H1 (cell line): ENCODE data around the gene DOK3. TPM values are rescaled to one million over a fixed set of nuclear protein-coding genes. Genes with fewer than 3 reads are reported as not detected.

Experiments
- CTCF ChIA-PET: fragments of 300-600 bp; sonication (Branson Sonifier 250); formaldehyde crosslinking; loops from one replicate; lab custom pipeline; 2021; ENCODE audit not compliant: partially characterized antibody; lab: Charles Lee
- POLR2A ChIA-PET: fragments of 300-600 bp; sonication (Branson Sonifier 250); formaldehyde crosslinking; loops from one replicate; lab custom pipeline; 2021; ENCODE audit warnings: inconsistent platforms; ENCODE audit not compliant: partially characterized antibody; lab: Charles Lee
- DNase-seq, 2 experiments: peaks; one replicate each; pipeline versions ENCODE4 v3.0.0 to v3.0.0-alpha.2; 2010 to 2022; ENCODE audit warnings: low spot score in 2 of 2, low read depth in 1 of 2, mixed read lengths in 1 of 2
- FAIRE-seq: peaks from 2 replicates; lab custom pipeline; 2011; peaks lifted over from hg19 to GRCh38; lab: Jason Lieb, UNC
- H2AFZ ChIP-seq: 2 replicates; pipeline ENCODE4 v1.8.1; 2012; ENCODE audit warnings: low read length, inconsistent platforms
- H2AK5ac ChIP-seq: 2 replicates; pipeline ENCODE4 v1.6.1; 2013; ENCODE audit warnings: low read depth, low read length
- H2BK120ac ChIP-seq: replicated peaks from 2 replicates; pipeline ENCODE3; 2013; ENCODE audit warnings: low read depth, low read length, inconsistent platforms
- H2BK12ac ChIP-seq: 2 replicates; pipeline ENCODE4 v1.6.1; 2013; ENCODE audit warnings: low read depth, low read length
- H2BK15ac ChIP-seq: 2 replicates; pipeline ENCODE4 v1.6.1; 2013; ENCODE audit warnings: low read length
- H2BK20ac ChIP-seq: 2 replicates; pipeline ENCODE4 v1.6.1; 2013; ENCODE audit warnings: low read length
- H2BK5ac ChIP-seq: 2 replicates; pipeline ENCODE4 v1.6.1; 2013; ENCODE audit warnings: low read depth, low read length
- H3K14ac ChIP-seq: 2 replicates; pipeline ENCODE4 v1.6.1; 2013; ENCODE audit warnings: inconsistent platforms; ENCODE audit not compliant: insufficient read length
- H3K18ac ChIP-seq: 2 replicates; pipeline ENCODE4 v1.6.1; 2013; ENCODE audit warnings: low read length; ENCODE audit errors: extremely low read depth
- H3K23ac ChIP-seq: 2 replicates; pipeline ENCODE4 v1.6.1; 2013; ENCODE audit warnings: inconsistent platforms; ENCODE audit not compliant: insufficient read length
- H3K23me2 ChIP-seq: 2 replicates; pipeline ENCODE4 v1.6.1; 2013; ENCODE audit warnings: low read depth, low read length
- H3K27ac ChIP-seq: 2 replicates; pipeline ENCODE4 v1.6.1; 2011; ENCODE audit warnings: low read depth, low read length, inconsistent platforms
- H3K27me3 ChIP-seq, 4 experiments: replicated peaks in 1 of 4; 1 replicate in 1 of 4; 2 replicates in 3 of 4; pipeline versions ENCODE4 v1.6.1 to v1.8.1; 2011 to 2013; ENCODE audit warnings: low read length in 3 of 4, mild to moderate bottlenecking in 3 of 4, inconsistent platforms in 2 of 4, mixed read lengths in 2 of 4, moderate library complexity in 1 of 4; ENCODE audit not compliant: control insufficient read depth in 3 of 4, insufficient read depth in 3 of 4; ENCODE audit errors: extremely low read depth in 1 of 4
- H3K36me3 ChIP-seq, 4 experiments: 2 replicates each; pipeline versions ENCODE4 v1.6.1 to v1.8.1; 2011 to 2013; ENCODE audit warnings: mild to moderate bottlenecking in 4 of 4, low read length in 3 of 4, moderate library complexity in 2 of 4, control low read depth in 1 of 4, inconsistent platforms in 1 of 4; ENCODE audit not compliant: insufficient read depth in 4 of 4, control insufficient read depth in 2 of 4
- H3K4ac ChIP-seq: replicated peaks from 2 replicates; pipeline ENCODE3; 2013; ENCODE audit warnings: low read length, low read depth, mixed read lengths, inconsistent platforms; ENCODE audit not compliant: insufficient read length
- H3K4me1 ChIP-seq, 4 experiments: replicated peaks in 1 of 4; 1 replicate in 1 of 4; 2 replicates in 3 of 4; pipeline versions ENCODE4 v1.6.1 to v1.8.1; 2011 to 2013; ENCODE audit warnings: low read length in 3 of 4, inconsistent platforms in 2 of 4, mixed read lengths in 1 of 4; ENCODE audit not compliant: insufficient read depth in 4 of 4, control insufficient read depth in 3 of 4
- H3K4me2 ChIP-seq, 2 experiments: 2 replicates each; pipeline versions ENCODE4 v1.6.1 to v1.8.1; 2011 to 2013; ENCODE audit warnings: low read depth in 2 of 2, low read length in 2 of 2, control low read depth in 1 of 2, inconsistent platforms in 1 of 2, mild to moderate bottlenecking in 1 of 2; ENCODE audit not compliant: insufficient read depth in 1 of 2
- H3K4me3 ChIP-seq, 4 experiments: fragments of 200-600, 300-600 bp in 1 of 4; sonication (generic), shearing (Covaris generic), sonication (Bioruptor Twin) in 1 of 4; 2 replicates each; pipeline versions ENCODE4 v1.5.1 to v1.8.1; 2011 to 2016; ENCODE audit warnings: low read length in 4 of 4, low read depth in 3 of 4, control low read depth in 2 of 4, inconsistent platforms in 2 of 4, mild to moderate bottlenecking in 2 of 4, mixed read lengths in 1 of 4, moderate library complexity in 1 of 4; ENCODE audit not compliant: insufficient read depth in 2 of 4; ENCODE audit errors: extremely low read depth in 1 of 4
- H3K56ac ChIP-seq: replicated peaks from 2 replicates; pipeline ENCODE3; 2013; ENCODE audit warnings: low read depth, mild to moderate bottlenecking, mixed read lengths, low read length, inconsistent platforms; ENCODE audit not compliant: insufficient read length
- H3K79me1 ChIP-seq: 2 replicates; pipeline ENCODE4 v1.6.1; 2013; ENCODE audit warnings: low read depth, low read length, control low read depth
- H3K79me2 ChIP-seq, 2 experiments: 2 replicates each; pipeline versions ENCODE4 v1.6.1 to v1.8.1; 2012 to 2013; ENCODE audit warnings: low read length in 2 of 2, mild to moderate bottlenecking in 2 of 2, inconsistent platforms in 1 of 2; ENCODE audit not compliant: insufficient read depth in 2 of 2, control insufficient read depth in 1 of 2
- H3K9ac ChIP-seq, 4 experiments: replicated peaks in 1 of 4; 1 replicate in 1 of 4; 2 replicates in 3 of 4; pipeline versions ENCODE4 v1.6.1 to v1.8.1; 2011 to 2013; ENCODE audit warnings: low read depth in 3 of 4, low read length in 3 of 4, control low read depth in 2 of 4, mild to moderate bottlenecking in 2 of 4, moderate library complexity in 2 of 4, inconsistent platforms in 1 of 4; ENCODE audit errors: extremely low read depth in 1 of 4
- H3K9me3 ChIP-seq, 2 experiments: 2 replicates each; pipeline versions ENCODE4 v1.6.1 to v1.8.1; 2012 to 2013; ENCODE audit warnings: mild to moderate bottlenecking in 2 of 2, moderate library complexity in 2 of 2, control low read depth in 1 of 2, inconsistent platforms in 1 of 2, low read depth in 1 of 2, low read length in 1 of 2, mixed read lengths in 1 of 2; ENCODE audit not compliant: insufficient read depth in 2 of 2
- H4K20me1 ChIP-seq, 2 experiments: replicated peaks in 1 of 2; 2 replicates each; pipeline versions ENCODE3 to v1.8.1; 2011 to 2013; ENCODE audit warnings: inconsistent platforms in 2 of 2, low read length in 2 of 2, mild to moderate bottlenecking in 1 of 2; ENCODE audit not compliant: insufficient read depth in 2 of 2, control insufficient read depth in 1 of 2
- H4K5ac ChIP-seq: 2 replicates; pipeline ENCODE4 v1.6.1; 2013; ENCODE audit warnings: low read length, low read depth, mixed read lengths, inconsistent platforms; ENCODE audit not compliant: insufficient read length
- H4K8ac ChIP-seq: 2 replicates; pipeline ENCODE4 v1.8.0; 2013; ENCODE audit warnings: mild to moderate bottlenecking, moderate library complexity, low read length, inconsistent platforms; ENCODE audit not compliant: insufficient read depth; ENCODE audit errors: extremely low read depth
- H4K91ac ChIP-seq: replicated peaks from 2 replicates; pipeline ENCODE3; 2013; ENCODE audit warnings: low read length, mixed read lengths, inconsistent platforms; ENCODE audit not compliant: insufficient read length
- ATF3 ChIP-seq: IDR thresholded peaks from 2 replicates; pipeline ENCODE4 v1.6.1; 2011; ENCODE audit warnings: low read depth, mild to moderate bottlenecking, low read length; ENCODE audit not compliant: insufficient read depth
- CREB1 ChIP-seq: IDR thresholded peaks from 2 replicates; pipeline ENCODE4 v1.6.1; 2012; ENCODE audit warnings: inconsistent platforms
- EGR1 ChIP-seq: IDR thresholded peaks from 2 replicates; pipeline ENCODE4 v1.6.1; 2011; ENCODE audit warnings: low read depth, low read length, borderline replicate concordance
- FOSL1 ChIP-seq: IDR thresholded peaks from 2 replicates; pipeline ENCODE4 v1.6.1; 2011; ENCODE audit warnings: mild to moderate bottlenecking, low read depth, low read length, moderate library complexity; ENCODE audit not compliant: insufficient read depth
- GTF2F1 ChIP-seq: IDR thresholded peaks from 2 replicates; pipeline ENCODE4 v1.6.1; 2012; ENCODE audit warnings: low read depth, low read length, improper control_type of control experiment, borderline replicate concordance
- JUND ChIP-seq: IDR thresholded peaks from 2 replicates; pipeline ENCODE4 v1.6.1; 2011; ENCODE audit warnings: mild to moderate bottlenecking, improper control_type of control experiment, low read length
- KDM1A ChIP-seq: fragments of 200-600, 300-600 bp; sonication (generic); IDR thresholded peaks from 2 replicates; pipeline ENCODE4 v1.7.1; 2016; ENCODE audit warnings: mild to moderate bottlenecking, low read length, borderline replicate concordance
- RFX5 ChIP-seq: IDR thresholded peaks from 2 replicates; pipeline ENCODE4 v1.6.1; 2011; ENCODE audit warnings: low read depth, low read length, improper control_type of control experiment, borderline replicate concordance
- TBP ChIP-seq: IDR thresholded peaks from 2 replicates; pipeline ENCODE4 v1.6.1; 2011; ENCODE audit warnings: low read depth, low read length, improper control_type of control experiment
- ZNF274 ChIP-seq: IDR thresholded peaks from 2 replicates; pipeline ENCODE4 v1.7.0; 2012; ENCODE audit warnings: low read length, borderline replicate concordance; ENCODE audit errors: extremely low read depth
- WGBS, 2 experiments: shearing (Covaris generic) in 1 of 2; methylation state at CpG; one replicate each; pipeline versions ENCODE4 v1.1.6 to v1.1.7; 2013 to 2015; ENCODE audit warnings: low lambda C conversion rate in 2 of 2, mixed read lengths in 2 of 2, inconsistent platforms in 1 of 2, low coverage in 1 of 2, missing lambda C conversion rate in 1 of 2; ENCODE audit not compliant: insufficient replicate concordance in 2 of 2, insufficient coverage in 1 of 2, insufficient read length in 1 of 2; ENCODE audit errors: extremely low coverage in 1 of 2, missing lambda C conversion rate in 1 of 2; 5-methylcytosine and 5-hydroxymethylcytosine counted together
- polyA plus RNA-seq, 7 experiments: library from polyadenylated mRNA; depleted of rRNA in 3 of 7; stranded (reverse) in 5 of 7; unstranded in 2 of 7; fragments of >200 nt in 5 of 7; fragments of 200-250 nt in 2 of 7; gene quantifications; 1 replicate in 5 of 7; 2 replicates in 1 of 7; 4 replicates in 1 of 7; pipeline versions ENCODE4 v1.2.1 to v1.2.3, GENCODE V29; 2011 to 2013; ENCODE audit warnings: missing spikeins in 2 of 7, mixed read lengths in 2 of 7
- total RNA-seq: library from RNA; stranded (reverse); fragmentation: NEBNext Ultra II Directional; extraction: Animal tissue kit (Norgen Biotek cat#: 25700); gene quantifications from 2 replicates; pipeline ENCODE4 v1.2.1, GENCODE V29; 2021

The DOK3 gene
- total and polyA plus RNA-seq, 2 of the 8 experiments (the other 6 are each of a cell fraction or from before 2014, with no cell fraction given), result 4.2 to 6.4 TPM

GRCh38 chr5:177468685-177469628 is 40.7 kb downstream of the DOK3 start:
- 0 out of 2 replicates have a peak overlapping the region, but pooled peaks have one; percentile 68 for H3K27ac ChIP-seq
- H3K36me3 ChIP-seq, result peaks cover 33 to 61% (median 45%) of the 10 kb centered on the region in 4 experiments
- no peak for TF ChIP-seq RFX5
- no peak for TF ChIP-seq EGR1
- TF ChIP-seq KDM1A, result peak; percentile 56; the same call in 1 of the 2 replicates
- TF ChIP-seq GTF2F1, result no peak
- no peak for TF ChIP-seq CREB1
- no peak for TF ChIP-seq FOSL1
- no peak for TF ChIP-seq ZNF274
- no peak for TF ChIP-seq ATF3
- peak; percentile 28; the same call in 1 of the 2 replicates for TF ChIP-seq TBP
- peak; percentile 55; the same call in 1 of the 2 replicates for TF ChIP-seq JUND

More at GRCh38 chr5:177468685-177469628, 40.7 kb downstream of the DOK3 start:
- FAIRE-seq (no peak), DNase-seq (peak in 1 of 2 experiments; percentile 75)
- CTCF ChIA-PET, result interaction anchor here (0.8 to 7.9 kb wide), 11 partner anchors 9 to 159 kb away, joined by 3 to 64 read pairs (median 3); no protein-coding TSS in a partner anchor
- Histone ChIP-seq H4K91ac (no peak overlapping the region), H4K20me1 (peaks cover 32 to 43% of the 10 kb centered on the region in 2 experiments), H4K5ac (no peak overlapping the region), H3K4me2 (peak overlapping the region in 1 of 2 experiments; percentile 78; a peak in 1 of 4 replicates), H2AK5ac (no peak overlapping the region), H2BK5ac (peak overlapping the region; percentile 81; the same call in 1 of the 2 replicates), H3K4ac (no peak overlapping the region), H3K4me1 (peaks cover 11 to 32% (median 29%) of the 10 kb centered on the region in 4 experiments), H3K9me3 (peaks cover 0 to 4% of the 10 kb centered on the region in 2 experiments; a peak in 2 of 4 replicates), H3K23me2 (peaks cover 2% of the 10 kb centered on the region), H2BK15ac (no peak overlapping the region), H3K56ac (no peak overlapping the region), H2BK20ac (no peak overlapping the region), H3K18ac (no peak overlapping the region), H2AFZ (no peak overlapping the region), H3K9ac (no peak overlapping the region; a peak in 3 of 7 replicates), H3K23ac (no peak overlapping the region), H3K79me2 (peaks cover 14 to 50% of the 10 kb centered on the region in 2 experiments), H2BK120ac (no peak overlapping the region), H3K4me3 (no peak overlapping the region), H3K79me1 (peaks cover 23% of the 10 kb centered on the region), H3K27me3 (no peaks in the 10 kb centered on the region), H4K8ac (peak overlapping the region; percentile 76), H3K14ac (no peak overlapping the region), H2BK12ac (no peak overlapping the region)
- POLR2A ChIA-PET, result interaction anchor here (0.8 to 67.5 kb wide), 5 partner anchors 0 to 157 kb away, joined by 3 to 3349 read pairs (median 6); partner anchors contain the start of genes DBN1, DDX41, DOK3 and GRK6
- WGBS, 2 experiments, result 81% methylated on average over 18 of the region's 25 CpGs; no CpG with 5 or more reads in 1 of the 2 experiments
